ENCODE data around the gene RAD9A. TPM values are rescaled to one million over a fixed set of nuclear protein-coding genes. Genes with fewer than 3 reads are reported as not detected.

The RAD9A gene
- total RNA-seq, 1 donor from 2014 or later, result 12.1 TPM

GRCh38 chr11:67351275-67352005 lies 40.3 kb upstream of the RAD9A start:
- peak overlapping the region; percentile 70 for H3K4me3 Mint-ChIP-seq (ENCODE audit: unreplicated experiment)
- no peak overlapping the region for H3K27ac Mint-ChIP-seq (ENCODE audit: unreplicated experiment)
- H3K4me1 Mint-ChIP-seq (ENCODE audit: low read depth, unreplicated experiment), result peaks cover 29% of the 10 kb centered on the region
- peak; percentile 93 for TF ChIP-seq CTCF (IDR thresholded peaks at IDR 0.05; ENCODE audit: partially characterized antibody, unreplicated experiment)
- H3K27me3 Mint-ChIP-seq (ENCODE audit: unreplicated experiment), result peaks cover 13% of the 10 kb centered on the region
- H3K36me3 Mint-ChIP-seq (ENCODE audit: unreplicated experiment), result no peaks in the 10 kb centered on the region
- H3K9me3 Mint-ChIP-seq (ENCODE audit: unreplicated experiment), result peaks cover 8% of the 10 kb centered on the region
- DNase-seq, result peak; percentile 58

GRCh38 chr11:67352546-67353316 lies 39.1 kb upstream of the RAD9A start:
- Mint-ChIP-seq H3K4me1 (ENCODE audit: low read depth, unreplicated experiment) (peaks cover 27% of the 10 kb centered on the region), H3K27ac (ENCODE audit: unreplicated experiment) (peak overlapping the region; percentile 93), H3K36me3 (ENCODE audit: unreplicated experiment) (no peaks in the 10 kb centered on the region), H3K27me3 (ENCODE audit: unreplicated experiment) (peaks cover 13% of the 10 kb centered on the region), H3K9me3 (ENCODE audit: unreplicated experiment) (peaks cover 8% of the 10 kb centered on the region), H3K4me3 (ENCODE audit: unreplicated experiment) (peak overlapping the region; percentile 92)
- TF ChIP-seq CTCF (IDR thresholded peaks at IDR 0.05; ENCODE audit: partially characterized antibody, unreplicated experiment), result no peak
- peak; percentile 57 for DNase-seq

- DNase-seq, result peak; percentile 98
- TF ChIP-seq CTCF (IDR thresholded peaks at IDR 0.05; ENCODE audit: partially characterized antibody, unreplicated experiment), result no peak
- H3K27ac Mint-ChIP-seq (ENCODE audit: unreplicated experiment), result peak within 1 kb of the TSS; percentile 93
- peaks cover 25% of the 10 kb centered on the region for H3K4me1 Mint-ChIP-seq (ENCODE audit: low read depth, unreplicated experiment)
- H3K4me3 Mint-ChIP-seq (ENCODE audit: unreplicated experiment), result peak within 1 kb of the TSS; percentile 92
- no peaks in the 10 kb centered on the region for H3K36me3 Mint-ChIP-seq (ENCODE audit: unreplicated experiment)
- H3K27me3 Mint-ChIP-seq (ENCODE audit: unreplicated experiment), result peaks cover 19% of the 10 kb centered on the region
- peaks cover 8% of the 10 kb centered on the region for H3K9me3 Mint-ChIP-seq (ENCODE audit: unreplicated experiment)
Observed at GRCh38 chr11:67353317-67354074, 38.3 kb upstream of the RAD9A start, which contains the start of gene POLD4. Gene POLD4 (minus strand): TSS chr11:67353546. CDS start chr11:67353399, 147 bp downstream.

- Mint-ChIP-seq H3K4me1 (ENCODE audit: low read depth, unreplicated experiment) (peaks cover 16% of the 10 kb centered on the region), H3K27ac (ENCODE audit: unreplicated experiment) (peak overlapping the region; percentile 83), H3K36me3 (ENCODE audit: unreplicated experiment) (no peaks in the 10 kb centered on the region), H3K4me3 (ENCODE audit: unreplicated experiment) (peak overlapping the region; percentile 87), H3K9me3 (ENCODE audit: unreplicated experiment) (peaks cover 8% of the 10 kb centered on the region), H3K27me3 (ENCODE audit: unreplicated experiment) (peaks cover 23% of the 10 kb centered on the region)
- no peak for DNase-seq
- no peak for TF ChIP-seq CTCF (IDR thresholded peaks at IDR 0.05; ENCODE audit: partially characterized antibody, unreplicated experiment)
Observed at GRCh38 chr11:67354075-67355022, 37.4 kb upstream of the RAD9A start.

Measured in glutamatergic neuron (in vitro differentiated cells).